ENCODE results near the gene PCDH18.

GRCh38 chr4:137576446-137576845 lies 44.2 kb upstream of the PCDH18 start:
- no peak for TF ChIP-seq CTCF (conservative IDR thresholded peaks at IDR 0.05; ENCODE audit: low read depth in 2 of 2)
- TF ChIP-seq EZH2 (IDR thresholded peaks at IDR 0.05; ENCODE audit: low read depth, unreplicated experiment) = no peak
- TF ChIP-seq POLR2AphosphoS5 (IDR thresholded peaks at IDR 0.05; ENCODE audit: low read depth) = no peak
- TF ChIP-seq JUNB (IDR thresholded peaks at IDR 0.05; ENCODE audit: unreplicated experiment) = no peak
- no peak for TF ChIP-seq ETS1 (IDR thresholded peaks at IDR 0.05)
- no peak for TF ChIP-seq EZH2phosphoT487 (IDR thresholded peaks at IDR 0.05; ENCODE audit: unreplicated experiment)
